Measurements from ENCODE around the gene NCAPD3.

The NCAPD3 gene

DNA sequence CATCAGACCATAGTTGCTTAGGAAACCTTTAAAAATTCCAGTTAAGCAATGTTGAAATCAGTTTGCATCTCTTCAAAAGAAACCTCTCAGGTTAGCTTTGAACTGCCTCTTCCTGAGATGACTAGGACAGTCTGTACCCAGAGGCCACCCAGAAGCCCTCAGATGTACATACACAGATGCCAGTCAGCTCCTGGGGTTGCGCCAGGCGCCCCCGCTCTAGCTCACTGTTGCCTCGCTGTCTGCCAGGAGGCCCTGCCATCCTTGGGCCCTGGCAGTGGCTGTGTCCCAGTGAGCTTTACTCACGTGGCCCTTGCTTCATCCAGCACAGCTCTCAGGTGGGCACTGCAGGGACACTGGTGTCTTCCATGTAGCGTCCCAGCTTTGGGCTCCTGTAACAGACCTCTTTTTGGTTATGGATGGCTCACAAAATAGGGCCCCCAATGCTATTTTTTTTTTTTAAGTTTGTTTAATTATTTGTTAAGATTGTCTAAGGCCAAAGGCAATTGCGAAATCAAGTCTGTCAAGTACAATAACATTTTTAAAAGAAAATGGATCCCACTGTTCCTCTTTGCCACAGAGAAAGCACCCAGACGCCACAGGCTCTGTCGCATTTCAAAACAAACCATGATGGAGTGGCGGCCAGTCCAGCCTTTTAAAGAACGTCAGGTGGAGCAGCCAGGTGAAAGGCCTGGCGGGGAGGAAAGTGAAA is 73.4 kb downstream of the NCAPD3 start:
- Histone ChIP-seq H3K4me3 (ENCODE audit: low read depth, low read length) (no peak overlapping the region), H3K27me3 (replicated peaks) (no peaks in the 10 kb centered on the region), H3K36me3 (replicated peaks) (peaks cover 13% of the 10 kb centered on the region), H3K27ac (no peak overlapping the region)
- TF ChIP-seq, protein P1, sequence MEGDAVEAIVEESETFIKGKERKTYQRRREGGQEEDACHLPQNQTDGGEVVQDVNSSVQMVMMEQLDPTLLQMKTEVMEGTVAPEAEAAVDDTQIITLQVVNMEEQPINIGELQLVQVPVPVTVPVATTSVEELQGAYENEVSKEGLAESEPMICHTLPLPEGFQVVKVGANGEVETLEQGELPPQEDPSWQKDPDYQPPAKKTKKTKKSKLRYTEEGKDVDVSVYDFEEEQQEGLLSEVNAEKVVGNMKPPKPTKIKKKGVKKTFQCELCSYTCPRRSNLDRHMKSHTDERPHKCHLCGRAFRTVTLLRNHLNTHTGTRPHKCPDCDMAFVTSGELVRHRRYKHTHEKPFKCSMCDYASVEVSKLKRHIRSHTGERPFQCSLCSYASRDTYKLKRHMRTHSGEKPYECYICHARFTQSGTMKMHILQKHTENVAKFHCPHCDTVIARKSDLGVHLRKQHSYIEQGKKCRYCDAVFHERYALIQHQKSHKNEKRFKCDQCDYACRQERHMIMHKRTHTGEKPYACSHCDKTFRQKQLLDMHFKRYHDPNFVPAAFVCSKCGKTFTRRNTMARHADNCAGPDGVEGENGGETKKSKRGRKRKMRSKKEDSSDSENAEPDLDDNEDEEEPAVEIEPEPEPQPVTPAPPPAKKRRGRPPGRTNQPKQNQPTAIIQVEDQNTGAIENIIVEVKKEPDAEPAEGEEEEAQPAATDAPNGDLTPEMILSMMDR (IDR thresholded peaks at IDR 0.05; ENCODE audit: low read depth, low read length, missing control alignments), result no peak
- in situ Hi-C loops (cut with HindIII; ENCODE audit: low pct_ligation_motif_present, low sequenced_read_pairs), result no loop called here
- DNase-seq, result no peak

DNA sequence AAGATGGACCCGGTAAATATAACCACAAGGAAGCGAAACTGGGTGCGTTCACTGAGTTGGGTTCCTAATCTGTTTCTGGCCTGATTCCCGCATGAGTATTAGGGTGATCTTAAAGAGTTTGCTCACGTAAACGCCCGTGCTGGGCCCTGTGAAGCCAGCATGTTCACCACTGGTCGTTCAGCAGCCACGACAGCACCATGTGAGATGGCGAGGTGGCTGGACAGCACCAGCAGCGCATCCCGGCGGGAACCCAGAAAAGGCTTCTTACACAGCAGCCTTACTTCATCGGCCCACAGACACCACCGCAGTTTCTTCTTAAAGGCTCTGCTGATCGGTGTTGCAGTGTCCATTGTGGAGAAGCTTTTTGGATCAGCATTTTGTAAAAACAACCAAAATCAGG is 74.4 kb downstream of the NCAPD3 start:
- TF ChIP-seq, protein P1 (IDR thresholded peaks at IDR 0.05; ENCODE audit: low read depth, low read length, missing control alignments), result no peak
- in situ Hi-C loops (cut with HindIII; ENCODE audit: low pct_ligation_motif_present, low sequenced_read_pairs), result no loop called here
- no peak overlapping the region for H3K4me3 ChIP-seq (ENCODE audit: low read depth, low read length)
- H3K36me3 ChIP-seq (replicated peaks), result peaks cover 18% of the 10 kb centered on the region
- no peaks in the 10 kb centered on the region for H3K27me3 ChIP-seq (replicated peaks)
- no peak for DNase-seq
- no peak overlapping the region for H3K27ac ChIP-seq

DNA sequence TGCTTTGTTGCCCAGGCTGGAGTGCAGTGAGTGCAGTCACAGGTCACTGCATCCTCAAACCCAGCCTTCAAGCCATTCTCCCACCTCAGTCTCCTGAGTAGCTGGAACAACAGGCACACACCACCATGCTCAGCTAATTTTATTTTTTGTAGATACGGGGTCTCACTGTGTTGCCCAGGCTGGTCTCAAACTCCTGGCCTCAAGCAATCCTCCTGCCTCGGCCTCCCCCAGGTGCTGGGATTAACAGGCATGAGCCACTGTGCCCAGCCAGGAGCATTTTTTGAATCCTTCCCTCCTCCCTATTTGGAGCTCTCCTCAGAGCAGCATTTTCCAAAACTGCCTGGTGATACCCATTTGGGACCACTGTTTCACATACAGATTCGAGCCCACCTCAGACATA is 77.2 kb downstream of the NCAPD3 start:
- in situ Hi-C loops (cut with HindIII; ENCODE audit: low pct_ligation_motif_present, low sequenced_read_pairs), result no loop called here
- Histone ChIP-seq H3K27me3 (replicated peaks) (no peaks in the 10 kb centered on the region), H3K27ac (no peak overlapping the region), H3K4me3 (ENCODE audit: low read depth, low read length) (no peak overlapping the region), H3K36me3 (replicated peaks) (peaks cover 13% of the 10 kb centered on the region)
- no peak for DNase-seq
- TF ChIP-seq, protein P1 (IDR thresholded peaks at IDR 0.05; ENCODE audit: low read depth, low read length, missing control alignments), result no peak

DNA sequence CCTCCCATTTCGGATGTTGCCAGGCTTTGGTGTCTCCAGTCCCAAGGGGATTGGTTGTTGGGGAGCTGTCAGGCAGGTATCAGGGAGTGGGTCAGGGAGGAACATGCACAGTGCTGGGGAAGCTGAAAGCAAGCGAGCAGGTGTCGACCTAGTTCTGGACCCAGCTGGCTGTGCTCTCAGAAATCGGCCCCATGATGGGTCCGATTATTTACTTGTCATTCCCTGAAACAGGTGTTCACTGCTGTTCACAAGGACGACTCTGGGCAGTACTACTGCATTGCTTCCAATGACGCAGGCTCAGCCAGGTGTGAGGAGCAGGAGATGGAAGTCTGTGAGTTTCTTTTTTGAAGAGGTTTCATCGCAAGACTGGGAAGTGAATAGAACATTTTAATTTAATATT is 78.1 kb downstream of the NCAPD3 start:
- peaks cover 13% of the 10 kb centered on the region for H3K36me3 ChIP-seq (replicated peaks)
- in situ Hi-C loops (cut with HindIII; ENCODE audit: low pct_ligation_motif_present, low sequenced_read_pairs), result no loop called here

DNA sequence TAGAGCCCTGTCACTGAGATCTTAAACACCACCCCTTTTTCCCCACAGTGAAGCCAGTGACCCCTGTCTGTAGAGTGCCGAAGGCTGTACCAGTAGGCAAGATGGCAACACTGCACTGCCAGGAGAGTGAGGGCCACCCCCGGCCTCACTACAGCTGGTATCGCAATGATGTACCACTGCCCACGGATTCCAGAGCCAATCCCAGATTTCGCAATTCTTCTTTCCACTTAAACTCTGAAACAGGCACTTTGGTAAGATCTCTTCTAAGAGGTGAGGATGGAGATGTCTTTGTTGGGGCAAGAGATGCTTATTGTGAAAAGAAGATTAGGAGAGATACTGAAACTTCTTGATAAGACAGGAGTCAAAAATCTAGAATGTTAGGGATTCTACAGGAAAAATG is 79.0 kb downstream of the NCAPD3 start:
- DNase-seq, result no peak
- Histone ChIP-seq H3K36me3 (replicated peaks) (peaks cover 13% of the 10 kb centered on the region), H3K27me3 (replicated peaks) (no peaks in the 10 kb centered on the region), H3K4me3 (ENCODE audit: low read depth, low read length) (no peak overlapping the region), H3K27ac (no peak overlapping the region)
- TF ChIP-seq, protein P1 (IDR thresholded peaks at IDR 0.05; ENCODE audit: low read depth, low read length, missing control alignments), result no peak
- in situ Hi-C loops (cut with HindIII; ENCODE audit: low pct_ligation_motif_present, low sequenced_read_pairs), result no loop called here

More for the DNA sequence above, 78.1 kb downstream of the NCAPD3 start:
- Histone ChIP-seq H3K27ac (no peak overlapping the region), H3K27me3 (replicated peaks) (no peaks in the 10 kb centered on the region), H3K4me3 (ENCODE audit: low read depth, low read length) (no peak overlapping the region)
- TF ChIP-seq, protein P1 (IDR thresholded peaks at IDR 0.05; ENCODE audit: low read depth, low read length, missing control alignments), result no peak
- no peak for DNase-seq

DNA sequence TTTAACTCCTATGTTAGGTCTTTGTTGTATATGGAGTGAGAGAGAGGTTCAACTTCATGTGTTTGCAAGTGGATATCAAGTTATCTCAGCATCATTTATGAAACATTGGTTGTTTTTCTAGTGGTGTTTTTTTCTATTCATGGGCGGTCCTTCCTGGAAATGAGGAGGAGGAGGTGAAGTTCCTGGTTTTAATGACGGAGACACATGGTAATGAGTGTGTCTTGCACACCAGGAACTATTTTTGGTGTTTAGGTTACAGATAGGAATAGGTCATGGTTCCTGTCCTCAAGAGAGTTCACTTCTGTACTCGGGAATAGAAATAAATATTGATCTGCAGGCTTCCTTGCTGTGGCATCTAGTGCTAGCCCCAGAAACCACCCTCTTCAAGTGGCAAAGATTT is 80.0 kb downstream of the NCAPD3 start:
- in situ Hi-C loops (cut with HindIII; ENCODE audit: low pct_ligation_motif_present, low sequenced_read_pairs), result no loop called here
- Histone ChIP-seq H3K27me3 (replicated peaks) (no peaks in the 10 kb centered on the region), H3K4me3 (ENCODE audit: low read depth, low read length) (no peak overlapping the region), H3K27ac (no peak overlapping the region), H3K36me3 (replicated peaks) (peaks cover 6% of the 10 kb centered on the region)
- no peak for DNase-seq
- TF ChIP-seq, protein P1 (IDR thresholded peaks at IDR 0.05; ENCODE audit: low read depth, low read length, missing control alignments), result no peak

All from brain microvascular endothelial cell (primary cell).